HepG2 (cell line): ENCODE results near the gene RNF5. TPM values are rescaled to one million over a fixed set of nuclear protein-coding genes. Genes with fewer than 3 reads are reported as not detected.

ENCODE experiments used
- ATF7 ChIP-seq, 2 experiments: fragments of 450-650 bp in 1 of 2; sonication (generic) in 1 of 2; formaldehyde crosslinking in 1 of 2; IDR thresholded peaks; 2 replicates each; pipeline versions ENCODE4 v1.4.0 to v1.6.1; 2016 to 2020; ENCODE audit warnings: antibody characterized with exemption in 1 of 2, mild to moderate bottlenecking in 1 of 2, missing genetic modification reagents in 1 of 2
- POLR2A ChIP-seq, 2 experiments: IDR thresholded peaks; 2 replicates each; pipeline ENCODE4 v1.6.1; 2011; ENCODE audit warnings: low read depth in 2 of 2, low read length in 2 of 2, mild to moderate bottlenecking in 1 of 2, moderate library complexity in 1 of 2; ENCODE audit not compliant: insufficient read depth in 1 of 2
- RAD21 ChIP-seq: fragments of 450-650 bp; formaldehyde crosslinking; IDR thresholded peaks from 2 replicates; pipeline ENCODE4 v1.5.0; 2020; ENCODE audit warnings: mild to moderate bottlenecking
- TBX3 ChIP-seq: fragments of 450-650 bp; IDR thresholded peaks from 2 replicates; pipeline ENCODE4 v1.6.1; 2017; ENCODE audit warnings: antibody characterized with exemption, mild to moderate bottlenecking, inconsistent platforms, borderline replicate concordance
- ZNF441 ChIP-seq: sonication (generic); formaldehyde crosslinking; IDR thresholded peaks from 2 replicates; pipeline ENCODE4 v1.7.0; 2021; ENCODE audit warnings: missing genetic modification reagents, borderline replicate concordance
- ZNF563 ChIP-seq: sonication (generic); formaldehyde crosslinking; IDR thresholded peaks from 2 replicates; pipeline ENCODE4 v1.8.0; 2022; ENCODE audit warnings: mild to moderate bottlenecking, moderate library complexity, missing genetic modification reagents
- ZNF879 ChIP-seq: sonication (generic); formaldehyde crosslinking; IDR thresholded peaks from 2 replicates; pipeline ENCODE4 v1.8.1; 2023; ENCODE audit warnings: missing genetic modification reagents
- polyA plus RNA-seq, 8 experiments: library from polyadenylated mRNA; depleted of rRNA in 3 of 8; stranded (reverse) in 7 of 8; unstranded in 1 of 8; fragments of >200 nt; fragmentation: Illumina TruSeq in 4 of 8; extraction: Trizol in 4 of 8; gene quantifications; 2 replicates each; pipeline versions ENCODE4 v1.2.1 to v1.2.3, GENCODE V29; 2011 to 2016; ENCODE audit warnings: low read depth in 4 of 8, missing spikeins in 1 of 8, mixed read lengths in 1 of 8; ENCODE audit not compliant: insufficient read depth in 1 of 8
- total RNA-seq, 5 experiments: library from RNA; depleted of rRNA; stranded (reverse); fragments of >200 nt; fragmentation: Illumina TruSeq; extraction: Trizol; gene quantifications; 2 replicates each; pipeline ENCODE4 v1.2.3, GENCODE V29; 2016; ENCODE audit warnings: low read depth in 1 of 5
- TF ChIP-seq, protein P1 (sequence below): IDR thresholded peaks from 2 replicates; pipeline ENCODE4 v1.4.0; 2020; ENCODE audit warnings: mild to moderate bottlenecking, missing genetic modification reagents
- TF ChIP-seq, protein P2 (sequence below): sonication (generic); formaldehyde crosslinking; IDR thresholded peaks from 2 replicates; pipeline ENCODE4 v1.4.0; 2020; ENCODE audit warnings: mild to moderate bottlenecking, missing genetic modification reagents, borderline replicate concordance

The RNF5 gene
- total and polyA plus RNA-seq, 2 of the 13 experiments (the other 11 are each of a cell fraction or from before 2014, with no cell fraction given), result 98.0 to 131 TPM

DNA sequence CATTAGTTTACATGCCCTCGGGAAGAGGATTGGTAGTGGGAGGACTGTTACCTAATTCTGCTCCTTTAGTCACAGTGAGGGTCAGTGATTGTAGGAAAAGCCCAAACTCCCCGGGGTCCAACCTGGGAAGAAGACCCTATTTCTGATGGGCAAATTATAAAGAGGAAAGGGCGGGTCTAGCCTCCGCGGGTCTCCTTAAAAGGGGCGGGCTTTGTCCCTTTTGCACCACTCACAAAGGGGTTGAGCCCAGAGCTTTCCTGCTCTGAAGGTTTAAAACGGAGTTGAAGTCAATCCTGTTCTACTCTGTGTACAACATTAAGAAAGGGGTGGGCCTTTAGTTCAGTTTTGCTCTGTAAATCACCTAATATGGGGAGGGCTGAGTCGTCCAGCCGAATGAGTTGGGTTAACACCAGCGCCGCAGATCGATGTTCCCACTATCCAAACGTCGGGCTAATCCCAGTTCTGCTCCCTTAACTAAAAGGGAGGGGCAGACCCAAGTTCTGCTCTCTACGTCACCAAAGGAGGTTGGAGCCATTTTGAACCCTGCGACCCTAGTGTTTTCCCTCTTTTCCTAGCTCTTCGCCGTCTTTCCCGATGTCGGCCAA is 920 bp upstream of the RNF5 start (continued):
- TF ChIP-seq, protein P1, sequence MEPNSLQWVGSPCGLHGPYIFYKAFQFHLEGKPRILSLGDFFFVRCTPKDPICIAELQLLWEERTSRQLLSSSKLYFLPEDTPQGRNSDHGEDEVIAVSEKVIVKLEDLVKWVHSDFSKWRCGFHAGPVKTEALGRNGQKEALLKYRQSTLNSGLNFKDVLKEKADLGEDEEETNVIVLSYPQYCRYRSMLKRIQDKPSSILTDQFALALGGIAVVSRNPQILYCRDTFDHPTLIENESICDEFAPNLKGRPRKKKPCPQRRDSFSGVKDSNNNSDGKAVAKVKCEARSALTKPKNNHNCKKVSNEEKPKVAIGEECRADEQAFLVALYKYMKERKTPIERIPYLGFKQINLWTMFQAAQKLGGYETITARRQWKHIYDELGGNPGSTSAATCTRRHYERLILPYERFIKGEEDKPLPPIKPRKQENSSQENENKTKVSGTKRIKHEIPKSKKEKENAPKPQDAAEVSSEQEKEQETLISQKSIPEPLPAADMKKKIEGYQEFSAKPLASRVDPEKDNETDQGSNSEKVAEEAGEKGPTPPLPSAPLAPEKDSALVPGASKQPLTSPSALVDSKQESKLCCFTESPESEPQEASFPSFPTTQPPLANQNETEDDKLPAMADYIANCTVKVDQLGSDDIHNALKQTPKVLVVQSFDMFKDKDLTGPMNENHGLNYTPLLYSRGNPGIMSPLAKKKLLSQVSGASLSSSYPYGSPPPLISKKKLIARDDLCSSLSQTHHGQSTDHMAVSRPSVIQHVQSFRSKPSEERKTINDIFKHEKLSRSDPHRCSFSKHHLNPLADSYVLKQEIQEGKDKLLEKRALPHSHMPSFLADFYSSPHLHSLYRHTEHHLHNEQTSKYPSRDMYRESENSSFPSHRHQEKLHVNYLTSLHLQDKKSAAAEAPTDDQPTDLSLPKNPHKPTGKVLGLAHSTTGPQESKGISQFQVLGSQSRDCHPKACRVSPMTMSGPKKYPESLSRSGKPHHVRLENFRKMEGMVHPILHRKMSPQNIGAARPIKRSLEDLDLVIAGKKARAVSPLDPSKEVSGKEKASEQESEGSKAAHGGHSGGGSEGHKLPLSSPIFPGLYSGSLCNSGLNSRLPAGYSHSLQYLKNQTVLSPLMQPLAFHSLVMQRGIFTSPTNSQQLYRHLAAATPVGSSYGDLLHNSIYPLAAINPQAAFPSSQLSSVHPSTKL (CRISPR knock-in tag), result peak; percentile 3; the same call in 1 of the 2 replicates
- TF ChIP-seq RAD21 (CRISPR knock-in tag) (0 out of 2 replicates have a peak, but pooled peaks have one; percentile 11), ZNF441 (CRISPR knock-in tag) (peak; percentile 19; the same call in 1 of the 2 replicates), ZNF563 (CRISPR knock-in tag) (peak; percentile 63), ZNF879 (CRISPR knock-in tag) (no peak), POLR2A (IDR thresholded peaks at IDR 0.05; ENCODE audit: insufficient read depth in 1 of 2, low read depth in 2 of 2, low read length in 2 of 2) (peak; percentile 59 to 79), ATF7 (IDR thresholded peaks at IDR 0.05) (no peak), ATF7 (CRISPR knock-in tag; IDR thresholded peaks at IDR 0.05) (0 out of 2 replicates have a peak, but pooled peaks have one; percentile 27), TBX3 (no peak)
- TF ChIP-seq, protein P2, sequence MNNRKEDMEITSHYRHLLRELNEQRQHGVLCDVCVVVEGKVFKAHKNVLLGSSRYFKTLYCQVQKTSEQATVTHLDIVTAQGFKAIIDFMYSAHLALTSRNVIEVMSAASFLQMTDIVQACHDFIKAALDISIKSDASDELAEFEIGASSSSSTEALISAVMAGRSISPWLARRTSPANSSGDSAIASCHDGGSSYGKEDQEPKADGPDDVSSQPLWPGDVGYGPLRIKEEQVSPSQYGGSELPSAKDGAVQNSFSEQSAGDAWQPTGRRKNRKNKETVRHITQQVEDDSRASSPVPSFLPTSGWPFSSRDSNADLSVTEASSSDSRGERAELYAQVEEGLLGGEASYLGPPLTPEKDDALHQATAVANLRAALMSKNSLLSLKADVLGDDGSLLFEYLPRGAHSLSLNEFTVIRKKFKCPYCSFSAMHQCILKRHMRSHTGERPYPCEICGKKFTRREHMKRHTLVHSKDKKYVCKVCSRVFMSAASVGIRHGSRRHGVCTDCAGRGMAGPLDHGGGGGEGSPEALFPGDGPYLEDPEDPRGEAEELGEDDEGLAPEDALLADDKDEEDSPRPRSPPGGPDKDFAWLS (CRISPR knock-in tag), result 0 out of 2 replicates have a peak, but pooled peaks have one; percentile 28
